HK-2 (cell line): ENCODE data around the gene ZSCAN20.

Source experiments
- DNase-seq: peaks from one replicate; pipeline ENCODE4 v3.0.0-alpha.2; 2018; ENCODE audit not compliant: unreplicated experiment

Gene ZSCAN20

GRCh38 chr1:33443705-33444180 lies 28.7 kb upstream of the ZSCAN20 start:
- DNase-seq: no peak

GRCh38 chr1:33445108-33445507 lies 27.3 kb upstream of the ZSCAN20 start:
- DNase-seq: no peak

- DNase-seq: no peak
These were observed 25.9 kb upstream of the ZSCAN20 start for GRCh38 chr1:33446590-33446989.

- no peak for DNase-seq
These were observed 17.7 kb upstream of the ZSCAN20 start for GRCh38 chr1:33454646-33455282.

GRCh38 chr1:33455539-33456501 lies 16.6 kb upstream of the ZSCAN20 start:
- peak; percentile 50 for DNase-seq

GRCh38 chr1:33456502-33456886 lies 16.0 kb upstream of the ZSCAN20 start:
- no peak for DNase-seq

GRCh38 chr1:33459691-33460090 lies 12.8 kb upstream of the ZSCAN20 start:
- DNase-seq: no peak

GRCh38 chr1:33460144-33460543 lies 12.3 kb upstream of the ZSCAN20 start:
- no peak for DNase-seq

- DNase-seq: no peak
These were observed 11.4 kb upstream of the ZSCAN20 start for GRCh38 chr1:33460947-33461629.

- DNase-seq: no peak
These were observed 9.9 kb upstream of the ZSCAN20 start for GRCh38 chr1:33462405-33463164.

GRCh38 chr1:33464552-33464951 lies 7.9 kb upstream of the ZSCAN20 start:
- no peak for DNase-seq

GRCh38 chr1:33465316-33465715 lies 7.1 kb upstream of the ZSCAN20 start:
- no peak for DNase-seq

GRCh38 chr1:33466159-33466558 lies 6.3 kb upstream of the ZSCAN20 start:
- no peak for DNase-seq

- no peak for DNase-seq
These were observed 4.4 kb upstream of the ZSCAN20 start for GRCh38 chr1:33468011-33468410.

- DNase-seq: no peak
These were observed 3.9 kb upstream of the ZSCAN20 start for GRCh38 chr1:33468531-33468930.

- no peak for DNase-seq
These were observed 3.5 kb upstream of the ZSCAN20 start for GRCh38 chr1:33468967-33469366.

- no peak for DNase-seq
These were observed 2.8 kb upstream of the ZSCAN20 start for GRCh38 chr1:33469691-33470090.

- DNase-seq: peak; percentile 66
These were observed 1.9 kb upstream of the ZSCAN20 start for GRCh38 chr1:33470495-33471012.

GRCh38 chr1:33471416-33471815 lies 1.0 kb upstream of the ZSCAN20 start:
- DNase-seq: no peak

GRCh38 chr1:33473900-33474299 lies 1.5 kb downstream of the ZSCAN20 start:
- DNase-seq: no peak

- no peak for DNase-seq
These were observed 5.0 kb downstream of the ZSCAN20 start for GRCh38 chr1:33477451-33477850.
